ENCODE results near the gene CFAP54.

GRCh38 chr12:96503976-96504375, 14.6 kb downstream of the CFAP54 start:
- TF ChIP-seq, protein P1, sequence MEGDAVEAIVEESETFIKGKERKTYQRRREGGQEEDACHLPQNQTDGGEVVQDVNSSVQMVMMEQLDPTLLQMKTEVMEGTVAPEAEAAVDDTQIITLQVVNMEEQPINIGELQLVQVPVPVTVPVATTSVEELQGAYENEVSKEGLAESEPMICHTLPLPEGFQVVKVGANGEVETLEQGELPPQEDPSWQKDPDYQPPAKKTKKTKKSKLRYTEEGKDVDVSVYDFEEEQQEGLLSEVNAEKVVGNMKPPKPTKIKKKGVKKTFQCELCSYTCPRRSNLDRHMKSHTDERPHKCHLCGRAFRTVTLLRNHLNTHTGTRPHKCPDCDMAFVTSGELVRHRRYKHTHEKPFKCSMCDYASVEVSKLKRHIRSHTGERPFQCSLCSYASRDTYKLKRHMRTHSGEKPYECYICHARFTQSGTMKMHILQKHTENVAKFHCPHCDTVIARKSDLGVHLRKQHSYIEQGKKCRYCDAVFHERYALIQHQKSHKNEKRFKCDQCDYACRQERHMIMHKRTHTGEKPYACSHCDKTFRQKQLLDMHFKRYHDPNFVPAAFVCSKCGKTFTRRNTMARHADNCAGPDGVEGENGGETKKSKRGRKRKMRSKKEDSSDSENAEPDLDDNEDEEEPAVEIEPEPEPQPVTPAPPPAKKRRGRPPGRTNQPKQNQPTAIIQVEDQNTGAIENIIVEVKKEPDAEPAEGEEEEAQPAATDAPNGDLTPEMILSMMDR (IDR thresholded peaks at IDR 0.05): no peak
- no peak for TF ChIP-seq POLR2A (IDR thresholded peaks at IDR 0.05)
